Endothelial cell of umbilical vein (primary cell): Measurements from ENCODE around the gene MCCC1. TPM values are rescaled to one million over a fixed set of nuclear protein-coding genes. Genes with fewer than 3 reads are reported as not detected.
"Not testable (repeated sequence)": the region's sequence is repeated elsewhere in the genome, so short reads cannot be mapped to it uniquely, and the experiment has no call there.

Experiments used
- BruUV-seq: library from RNA; stranded (reverse); fragments of 400-500 nt; replicated peaks from 2 replicates; lab custom pipeline; 2021; lab: Mats Ljungman, UMichigan
- CTCF ChIA-PET: fragments of 300-600, 350-600 bp; sonication (Branson Sonifier 250); formaldehyde crosslinking; loops from one replicate; lab custom pipeline; 2021; ENCODE audit warnings: antibody characterized with exemption, inconsistent platforms; lab: Charles Lee
- POLR2A ChIA-PET: fragments of 300-600, 350-600 bp; sonication (Branson Sonifier 250); formaldehyde crosslinking; loops from one replicate; lab custom pipeline; 2021; ENCODE audit warnings: antibody characterized with exemption, inconsistent platforms; lab: Charles Lee
- DNase-seq: peaks from one replicate; pipeline ENCODE4 v3.0.0-alpha.2; 2011; ENCODE audit warnings: low read depth, low spot score
- FAIRE-seq: peaks from 2 replicates; lab custom pipeline; 2011; peaks lifted over from hg19 to GRCh38; lab: Jason Lieb, UNC
- H2AFZ ChIP-seq: 2 replicates; pipeline ENCODE4 v1.6.0; 2012; ENCODE audit warnings: low read depth, low read length, control low read depth, inconsistent platforms
- H3K27ac ChIP-seq: 2 replicates; pipeline ENCODE4 v1.5.1; 2011; ENCODE audit warnings: low read depth, mild to moderate bottlenecking, control low read depth, low read length, moderate library complexity; ENCODE audit not compliant: insufficient read depth
- H3K27me3 ChIP-seq, 2 experiments: 2 replicates each; pipeline versions ENCODE4 v1.6.0 to v1.6.1; 2011; ENCODE audit warnings: low read length in 2 of 2, mixed read lengths in 1 of 2; ENCODE audit not compliant: control insufficient read depth in 2 of 2, insufficient read depth in 2 of 2
- H3K36me3 ChIP-seq, 2 experiments: 2 replicates in 1 of 2; 3 replicates in 1 of 2; pipeline ENCODE4 v1.5.1; 2011; ENCODE audit warnings: low read length in 2 of 2, mild to moderate bottlenecking in 1 of 2, moderate library complexity in 1 of 2; ENCODE audit not compliant: control insufficient read depth in 2 of 2, insufficient read depth in 2 of 2; ENCODE audit errors: extremely low read depth in 1 of 2
- H3K4me1 ChIP-seq: 3 replicates; pipeline ENCODE4 v1.5.1; 2011; ENCODE audit warnings: mild to moderate bottlenecking, low read length; ENCODE audit not compliant: control insufficient read depth, insufficient read depth; ENCODE audit errors: extremely low read depth
- H3K4me2 ChIP-seq: 2 replicates; pipeline ENCODE4 v1.6.1; 2011; ENCODE audit warnings: low read length, control low read depth, mixed read lengths; ENCODE audit not compliant: insufficient read depth
- H3K4me3 ChIP-seq, 3 experiments: fragments of 200-600 bp in 1 of 3; sonication (generic), shearing (Covaris generic) in 1 of 3; replicated peaks in 1 of 3; 2 replicates each; pipeline ENCODE4 v1.5.1; 2011 to 2016; ENCODE audit warnings: control low read depth in 3 of 3, low read length in 3 of 3, mild to moderate bottlenecking in 2 of 3, inconsistent platforms in 1 of 3, low read depth in 1 of 3, moderate library complexity in 1 of 3; ENCODE audit not compliant: insufficient read depth in 1 of 3
- H3K79me2 ChIP-seq: 2 replicates; pipeline ENCODE4 v1.6.0; 2012; ENCODE audit warnings: low read length, inconsistent platforms; ENCODE audit not compliant: control insufficient read depth, insufficient read depth
- H3K9ac ChIP-seq: replicated peaks from 2 replicates; pipeline ENCODE3; 2011; ENCODE audit warnings: low read length, control low read depth; ENCODE audit not compliant: insufficient read depth; ENCODE audit errors: extremely low read depth
- H3K9me1 ChIP-seq: replicated peaks from 3 replicates; pipeline ENCODE4 v1.6.0; 2011; ENCODE audit warnings: mild to moderate bottlenecking, low read length; ENCODE audit not compliant: control insufficient read depth, insufficient read depth; ENCODE audit errors: extremely low read depth
- H3K9me3 ChIP-seq: replicated peaks from 2 replicates; pipeline ENCODE4 v1.5.1; 2012; ENCODE audit warnings: low read length, inconsistent platforms; ENCODE audit not compliant: control insufficient read depth, insufficient read depth
- H4K20me1 ChIP-seq: replicated peaks from 2 replicates; pipeline ENCODE3; 2011; ENCODE audit warnings: mild to moderate bottlenecking, low read length; ENCODE audit not compliant: control insufficient read depth, insufficient read depth; ENCODE audit errors: extremely low read depth
- CTCF ChIP-seq, 2 donors: IDR thresholded peaks; 1 replicate in 1 of 2; 2 replicates in 1 of 2; pipeline ENCODE4 v1.5.1; 2011; ENCODE audit warnings: low read length in 2 of 2, mild to moderate bottlenecking in 2 of 2, moderate library complexity in 2 of 2, control low read depth in 1 of 2, inconsistent platforms in 1 of 2, low read depth in 1 of 2; ENCODE audit not compliant: insufficient read depth in 1 of 2; ENCODE audit errors: extremely low read depth in 1 of 2
- EZH2 ChIP-seq: IDR thresholded peaks from 2 replicates; pipeline ENCODE4 v1.6.1; 2012; ENCODE audit warnings: borderline replicate concordance, low read depth, mild to moderate bottlenecking, moderate library complexity, low read length, inconsistent platforms; ENCODE audit not compliant: severe bottlenecking
- FOS ChIP-seq: IDR thresholded peaks from 2 replicates; pipeline ENCODE4 v1.6.1; 2011; ENCODE audit warnings: mild to moderate bottlenecking, low read length, moderate library complexity, borderline replicate concordance; ENCODE audit not compliant: insufficient read depth
- GATA2 ChIP-seq: IDR thresholded peaks from 2 replicates; pipeline ENCODE4 v1.7.0; 2011; ENCODE audit warnings: low read depth, mild to moderate bottlenecking, moderate library complexity, mixed read lengths, low read length; ENCODE audit not compliant: insufficient read length, insufficient read depth
- JUN ChIP-seq: IDR thresholded peaks from 2 replicates; pipeline ENCODE4 v1.6.1; 2011; ENCODE audit warnings: borderline replicate concordance, low read depth; ENCODE audit not compliant: insufficient read length, insufficient read depth
- MAX ChIP-seq: IDR thresholded peaks from 2 replicates; pipeline ENCODE4 v1.6.1; 2011; ENCODE audit not compliant: insufficient read depth, insufficient read length
- MYC ChIP-seq: IDR thresholded peaks from one replicate; pipeline ENCODE4 v1.6.1; 2011; ENCODE audit warnings: mild to moderate bottlenecking, low read depth, low read length
- POLR2A ChIP-seq: IDR thresholded peaks from 2 replicates; pipeline ENCODE4 v1.6.1; 2012; ENCODE audit warnings: low read depth, mild to moderate bottlenecking, control low read depth, low read length
- POLR2AphosphoS5 ChIP-seq: IDR thresholded peaks from 2 replicates; pipeline ENCODE4 v1.6.1; 2012; ENCODE audit warnings: low read depth, mild to moderate bottlenecking, control low read depth, low read length, moderate library complexity; ENCODE audit not compliant: insufficient read depth
- dilution Hi-C: fragments of 300-500 bp; cut with MboI; formaldehyde crosslinking; loops from one replicate; pipeline ENCODE4 v1.15.0; 2019; ENCODE audit warnings: low sequenced_read_pairs; ENCODE audit not compliant: extremely low pct_ligation_motif_present
- intact Hi-C: fragments of 100-400 bp; cut with micrococcal nuclease; formaldehyde crosslinking; loops from one replicate; pipeline ENCODE4 v1.10.0; 2022
- polyA plus RNA-seq, 4 experiments: library from polyadenylated mRNA; depleted of rRNA in 3 of 4; stranded (reverse) in 3 of 4; unstranded in 1 of 4; fragments of >200 nt; gene quantifications; 2 replicates each; pipeline versions ENCODE4 v1.2.1 to v1.2.3, GENCODE V29; 2011 to 2012; ENCODE audit warnings: missing spikeins in 1 of 4
- total RNA-seq: library from RNA; stranded (reverse); gene quantifications from 2 replicates; pipeline ENCODE4 v1.2.3, GENCODE V29; 2021

The MCCC1 gene
- total and polyA plus RNA-seq, 2 donors (not counting 3 experiments of a cell fraction or from before 2014, with no cell fraction given) = 9.2 to 19.7 TPM

GRCh38 chr3:183070892-183071291 lies 28.4 kb downstream of the MCCC1 start:
- Histone ChIP-seq H3K79me2 (no peaks in the 10 kb centered on the region), H3K4me2 (no peak overlapping the region), H3K4me1 (peaks cover 5% of the 10 kb centered on the region), H3K27me3 (no peaks in the 10 kb centered on the region), H3K9me3 (no peaks in the 10 kb centered on the region), H3K9ac (no peak overlapping the region), H4K20me1 (no peaks in the 10 kb centered on the region), H3K36me3 (peaks cover 0 to 2% of the 10 kb centered on the region in 2 experiments), H2AFZ (no peak overlapping the region), H3K4me3 (no peak overlapping the region), H3K27ac (no peak overlapping the region), H3K9me1 (no peaks in the 10 kb centered on the region)
- TF ChIP-seq EZH2 (no peak), MYC (no peak)
- BruUV-seq = no TSS peak
- DNase-seq (no peak), FAIRE-seq (no peak)
- ChIA-PET POLR2A (no interaction called here), CTCF (no interaction called here)
- dilution Hi-C loops (no loop called here), intact Hi-C loops (no loop called here)

GRCh38 chr3:183069086-183069485 lies 30.2 kb downstream of the MCCC1 start:
- Histone ChIP-seq H4K20me1 (no peaks in the 10 kb centered on the region), H3K27me3 (no peaks in the 10 kb centered on the region), H3K9ac (no peak overlapping the region), H3K4me2 (no peak overlapping the region), H3K79me2 (no peaks in the 10 kb centered on the region), H3K36me3 (peaks cover 0 to 2% of the 10 kb centered on the region in 2 experiments), H3K9me3 (no peaks in the 10 kb centered on the region), H3K27ac (no peak overlapping the region), H3K4me1 (peaks cover 3% of the 10 kb centered on the region), H2AFZ (no peak overlapping the region), H3K9me1 (no peaks in the 10 kb centered on the region), H3K4me3 (no peak overlapping the region)
- DNase-seq (no peak), FAIRE-seq (no peak)
- no TSS peak for BruUV-seq
- TF ChIP-seq POLR2A (no peak), POLR2AphosphoS5 (no peak), MAX (no peak), JUN (no peak), GATA2 (no peak), FOS (no peak), EZH2 (no peak), CTCF (IDR thresholded peaks at IDR 0.05; ENCODE audit: extremely low read depth in 1 of 2, insufficient read depth in 1 of 2, low read depth in 1 of 2, low read length in 2 of 2) (no peak), MYC (no peak)
- ChIA-PET POLR2A (no interaction called here), CTCF (interaction anchor here (1.1 kb wide), 1 partner anchor 10 kb away, joined by 3 read pairs; no protein-coding TSS in a partner anchor)
- dilution Hi-C loops = no loop called here
- intact Hi-C loops = no loop called here

GRCh38 chr3:183066891-183067290 lies 32.4 kb downstream of the MCCC1 start:
- H3K27me3 ChIP-seq, DNase-seq, H3K79me2 ChIP-seq, H3K4me1 ChIP-seq, POLR2A ChIA-PET, FAIRE-seq, H3K9ac ChIP-seq, intact Hi-C loops, H3K9me1 ChIP-seq, H3K36me3 ChIP-seq, dilution Hi-C loops, H3K4me3 ChIP-seq, H3K27ac ChIP-seq, H2AFZ ChIP-seq, H3K4me2 ChIP-seq, H3K9me3 ChIP-seq, H4K20me1 ChIP-seq, BruUV-seq: not testable (repeated sequence)
- CTCF ChIA-PET = interaction anchor here (1.1 kb wide), 1 partner anchor 10 kb away, joined by 3 read pairs; no protein-coding TSS in a partner anchor
